ENCODE data around the gene FRMD4B.
A peak's percentile ranks its signal among the peaks of the same experiment; 100 is the strongest.

The FRMD4B gene

DNA sequence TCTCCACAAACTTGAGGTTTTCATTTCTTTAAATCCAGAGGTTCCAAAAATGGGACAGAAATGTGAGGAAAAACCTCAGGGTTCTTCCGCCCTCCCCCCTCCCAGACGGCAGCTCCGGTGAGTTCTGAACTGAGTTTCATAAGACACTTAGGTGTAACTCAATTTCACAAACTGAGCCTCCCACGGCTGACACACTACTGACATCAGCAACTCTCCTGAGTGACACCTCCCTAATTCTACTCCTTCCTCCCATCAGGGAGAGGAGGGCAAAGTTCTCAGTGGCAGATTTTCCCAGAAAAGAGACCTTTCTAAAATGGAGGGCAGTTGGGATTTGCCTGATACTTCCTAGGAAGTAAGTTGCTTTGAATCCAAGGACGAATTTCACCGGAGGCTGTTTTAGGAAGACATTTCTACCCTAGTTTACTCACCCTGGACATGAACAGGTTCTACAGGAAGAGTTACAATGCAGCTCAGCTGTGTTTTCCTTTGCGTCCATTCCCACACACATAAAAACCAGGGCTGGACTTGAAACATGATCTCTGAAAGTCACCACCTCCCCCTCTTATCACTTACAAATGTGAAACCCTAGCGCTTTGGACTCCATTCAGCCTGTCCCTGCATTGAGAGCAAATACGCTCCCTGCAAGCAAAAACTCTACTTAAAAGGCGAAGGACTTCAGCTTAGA lies 185.4 kb downstream of the FRMD4B start:
- no peak for DNase-seq (ENCODE audit: low read depth)

- DNase-seq (ENCODE audit: low read depth), result no peak
Observed at GRCh38 chr3:69199942-69200341, 185.9 kb downstream of the FRMD4B start.

GRCh38 chr3:69197922-69198530 lies 187.9 kb downstream of the FRMD4B start:
- peak; percentile 19 for DNase-seq (ENCODE audit: low read depth)

DNA sequence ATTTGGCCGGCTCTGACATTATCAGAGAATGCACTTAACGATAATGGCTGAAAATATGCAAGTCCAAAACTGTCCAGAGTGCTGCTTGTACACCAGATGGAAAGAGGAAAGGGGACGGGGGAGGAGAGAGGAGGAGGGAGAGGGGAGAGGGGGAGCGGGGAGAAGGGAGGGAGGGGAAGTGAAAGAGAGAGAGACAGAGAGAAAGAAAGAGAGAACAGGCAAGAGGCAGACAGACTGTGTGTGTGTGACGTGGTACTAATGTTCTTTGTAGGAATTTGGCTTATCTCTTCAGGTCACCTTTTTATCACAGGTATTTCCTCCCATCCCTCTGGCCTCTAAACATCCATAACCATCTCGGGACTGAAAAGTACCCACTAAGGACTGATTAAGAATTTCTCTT lies 188.4 kb downstream of the FRMD4B start:
- DNase-seq (ENCODE audit: low read depth), result no peak

GRCh38 chr3:69196876-69197275 lies 189.0 kb downstream of the FRMD4B start:
- DNase-seq (ENCODE audit: low read depth), result no peak

GRCh38 chr3:69194431-69195165 lies 191.3 kb downstream of the FRMD4B start:
- DNase-seq (ENCODE audit: low read depth), result no peak

GRCh38 chr3:69193749-69194148 lies 192.1 kb downstream of the FRMD4B start:
- DNase-seq (ENCODE audit: low read depth), result no peak

GRCh38 chr3:69191516-69191915 lies 194.4 kb downstream of the FRMD4B start:
- no peak for DNase-seq (ENCODE audit: low read depth)

- DNase-seq (ENCODE audit: low read depth), result no peak
Observed at GRCh38 chr3:69189487-69189886, 196.4 kb downstream of the FRMD4B start.

GRCh38 chr3:69186575-69187093 lies 199.3 kb downstream of the FRMD4B start:
- no peak for DNase-seq (ENCODE audit: low read depth)

DNA sequence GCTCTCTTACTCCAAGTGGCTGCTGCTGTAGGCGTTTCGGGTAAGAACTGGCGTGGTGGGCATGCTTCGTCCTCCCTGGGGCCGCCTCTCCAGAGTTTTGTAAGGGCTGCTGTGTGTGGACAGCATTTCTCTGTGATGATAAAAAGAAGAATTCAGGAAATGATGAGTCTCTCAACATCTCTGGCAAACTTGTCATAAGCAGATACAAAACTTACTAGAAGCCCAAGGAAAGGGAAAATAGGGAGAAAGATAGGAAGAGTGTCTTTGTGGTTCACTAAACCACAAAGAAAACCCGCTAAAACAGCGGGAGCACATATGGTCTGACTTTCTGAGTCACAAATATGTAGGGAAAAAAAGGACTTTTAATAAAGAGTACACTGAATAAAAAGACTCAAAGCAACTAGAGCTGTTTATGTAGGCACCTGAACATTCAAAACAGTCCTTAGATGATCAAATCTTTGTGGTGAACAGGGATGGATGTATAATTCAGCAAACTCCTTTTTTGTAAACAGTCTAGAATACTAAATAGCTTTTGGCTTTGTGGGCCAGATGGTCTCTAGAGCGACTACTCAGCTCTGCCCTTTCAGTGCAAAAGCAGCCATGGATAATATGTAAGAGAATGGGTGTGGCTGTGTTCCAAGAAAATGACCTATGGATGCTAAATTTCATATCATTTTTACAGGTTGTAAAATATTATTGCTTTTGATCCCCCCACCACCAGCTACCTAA lies 203.1 kb downstream of the FRMD4B start:
- no peak for DNase-seq (ENCODE audit: low read depth)

DNA sequence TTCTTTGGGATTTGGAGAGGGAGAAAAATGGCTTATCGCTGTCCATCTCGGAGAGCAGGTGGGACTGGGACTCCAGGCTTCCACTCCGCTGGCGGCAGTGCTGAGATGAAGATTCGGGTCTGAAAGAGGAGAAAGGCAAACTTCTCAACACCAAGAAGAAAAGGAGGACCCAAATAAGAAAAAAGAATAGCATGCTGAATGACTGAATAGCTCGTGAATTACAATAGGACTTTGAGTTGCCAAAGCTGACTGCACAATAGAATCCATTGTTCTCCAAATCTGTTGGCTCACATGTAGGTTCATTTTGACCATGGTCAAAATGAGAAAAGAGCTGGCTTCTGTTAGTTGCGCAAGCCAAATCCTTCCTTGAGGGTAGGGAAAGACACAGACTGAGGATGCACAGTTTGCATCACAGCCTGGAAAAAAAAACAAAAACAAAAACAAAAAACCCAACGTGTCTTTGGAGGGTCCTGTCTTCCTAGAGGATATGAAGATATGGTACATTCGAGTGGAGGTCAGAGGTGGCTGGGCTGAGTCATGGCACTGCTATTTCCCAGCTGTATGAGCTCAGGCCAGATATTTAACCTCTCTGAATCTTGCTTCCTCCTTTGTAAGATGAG lies 204.2 kb downstream of the FRMD4B start:
- no peak for DNase-seq (ENCODE audit: low read depth)

DNA sequence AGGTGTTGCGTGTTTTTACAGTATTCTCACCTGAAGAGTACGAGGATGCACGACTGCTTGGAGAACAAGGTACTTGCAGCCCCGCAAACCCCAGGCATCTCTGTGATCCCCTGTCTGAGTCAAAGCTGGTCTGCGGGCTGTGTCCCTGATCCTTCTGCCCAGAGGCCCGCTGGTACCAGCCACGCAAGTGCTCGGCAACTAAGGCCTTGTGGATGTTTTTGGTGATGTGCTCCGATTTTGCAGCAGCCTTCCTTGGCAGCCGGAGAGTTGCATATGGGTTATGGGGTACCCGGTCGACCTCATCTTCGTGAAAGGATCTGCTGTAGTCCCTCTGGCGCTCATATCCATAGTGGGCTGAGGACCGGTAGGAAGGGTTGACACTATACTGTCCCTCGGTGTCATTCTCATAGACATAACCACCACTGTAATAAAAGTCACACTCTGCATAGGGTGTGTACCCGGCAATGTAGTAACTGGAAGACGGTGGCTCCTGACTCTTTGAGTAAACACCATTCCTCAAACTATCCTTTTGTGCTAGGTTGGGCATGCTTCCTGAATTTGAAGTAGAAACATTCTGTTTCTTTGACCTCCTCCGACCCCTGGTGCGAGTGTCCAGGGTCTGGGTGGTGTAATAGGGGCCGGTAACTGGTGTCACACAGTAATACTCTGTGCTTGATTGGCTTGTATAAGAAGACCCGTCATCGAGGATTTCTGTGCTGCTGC lies 204.9 kb downstream of the FRMD4B start:
- no peak for DNase-seq (ENCODE audit: low read depth)

DNA sequence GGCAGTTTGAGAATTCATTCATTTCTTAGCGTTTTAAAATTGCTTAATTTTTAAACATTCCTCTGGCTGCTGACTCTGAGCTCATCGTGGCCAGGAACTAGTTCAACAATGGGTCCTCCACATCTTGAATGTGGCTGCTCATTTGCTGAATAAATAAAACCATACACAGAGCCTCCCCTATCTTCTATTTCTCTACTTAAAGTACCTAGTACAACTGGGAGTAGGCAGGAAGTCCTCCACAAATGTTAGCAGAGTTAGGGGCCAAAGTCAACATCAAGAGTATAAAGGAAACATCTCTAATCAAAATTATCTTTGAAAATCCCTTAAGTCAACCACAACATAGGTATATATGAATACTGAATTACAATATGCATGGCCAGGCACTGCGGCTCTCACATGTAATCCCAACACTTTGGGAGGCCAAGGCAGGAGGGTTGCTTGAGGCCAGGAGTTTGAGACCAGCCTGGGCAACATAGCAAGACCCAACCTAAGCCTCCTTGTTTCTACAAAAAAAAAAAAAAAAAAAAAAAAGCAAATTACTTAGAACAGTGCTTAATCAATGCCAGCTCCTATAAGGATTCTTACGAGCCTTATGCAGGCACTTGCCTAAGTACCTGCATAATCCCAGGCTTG lies 206.0 kb downstream of the FRMD4B start:
- no peak for DNase-seq (ENCODE audit: low read depth)

DNA sequence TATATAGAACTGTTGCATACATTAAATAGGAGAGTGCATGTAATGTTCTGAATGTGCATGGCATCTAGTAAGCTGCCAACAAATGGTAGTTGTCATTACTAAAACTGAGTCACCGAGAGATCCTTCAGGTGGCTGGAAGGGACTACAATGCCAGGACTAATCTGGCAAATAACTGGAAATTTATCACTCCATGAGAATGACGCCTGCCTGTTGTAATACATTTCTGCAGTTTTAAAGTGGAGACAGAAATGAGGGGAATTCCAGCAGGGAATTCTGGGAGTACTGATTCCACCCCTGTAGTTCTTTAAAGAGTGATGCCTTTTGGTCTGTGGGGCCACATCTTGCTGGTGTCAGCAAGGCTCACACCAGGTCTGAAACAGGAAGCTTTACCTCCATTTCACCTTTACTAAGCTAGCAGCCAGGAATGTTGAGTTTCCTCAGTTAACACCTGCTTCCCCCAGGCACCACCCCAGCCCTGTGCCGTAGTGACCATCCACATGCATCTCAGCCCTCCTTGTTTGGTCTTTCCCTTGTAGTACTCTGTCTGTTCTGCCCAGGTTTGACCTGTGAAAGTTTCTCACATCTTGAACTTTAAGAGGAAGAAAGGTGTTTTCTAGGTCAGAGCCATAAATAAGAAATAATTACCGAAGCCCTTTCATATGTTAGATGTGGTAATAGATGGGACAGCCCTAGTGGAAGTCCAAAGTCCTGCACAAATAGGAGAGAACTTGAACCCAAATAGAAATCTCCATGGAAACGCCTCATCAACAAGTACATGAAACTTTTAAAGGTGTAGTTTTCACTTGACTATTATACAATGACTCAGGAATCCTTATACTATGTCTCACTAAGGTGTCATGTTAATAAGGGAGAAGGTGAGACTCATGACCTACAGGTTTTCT lies 206.8 kb downstream of the FRMD4B start:
- DNase-seq (ENCODE audit: low read depth), result no peak

DNA sequence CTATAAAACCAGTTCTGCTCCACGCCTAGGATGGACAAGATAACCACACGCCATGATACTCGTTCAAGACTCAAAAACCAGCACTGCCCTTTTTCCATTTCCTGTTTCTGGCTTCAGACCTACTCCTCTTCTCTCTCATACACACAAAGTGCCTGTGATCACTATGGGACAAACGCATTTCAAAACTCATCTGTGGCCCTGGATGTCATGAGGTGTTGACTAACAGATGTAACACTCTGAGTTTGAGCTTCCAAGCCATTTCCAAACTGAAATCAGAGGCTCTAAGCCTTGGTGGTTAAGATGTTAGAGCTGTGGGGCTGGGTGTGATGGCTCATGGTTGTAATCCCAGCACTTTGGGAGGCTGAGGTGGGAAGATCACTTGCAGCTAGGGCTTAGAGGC lies 207.8 kb downstream of the FRMD4B start:
- no peak for DNase-seq (ENCODE audit: low read depth)

- DNase-seq (ENCODE audit: low read depth), result no peak
Observed at GRCh38 chr3:69174871-69175737, 210.8 kb downstream of the FRMD4B start.

DNA sequence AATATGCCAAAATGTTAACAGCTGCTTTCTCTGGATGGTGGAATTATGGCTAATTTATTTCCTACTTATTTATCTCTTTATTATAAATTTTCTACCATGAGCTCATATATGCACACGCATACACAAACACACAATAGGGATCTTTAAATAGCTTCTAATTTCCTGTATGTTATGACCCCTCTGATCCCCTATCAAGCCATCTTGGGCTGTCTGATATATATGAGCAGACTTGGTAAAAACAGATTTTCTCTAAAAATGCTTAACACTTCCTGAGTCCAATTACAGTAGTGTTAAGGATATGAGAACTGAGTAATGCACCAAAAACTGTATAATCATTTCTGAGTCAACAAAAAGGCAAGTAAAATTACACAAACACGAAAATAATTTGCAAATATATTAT lies 211.4 kb downstream of the FRMD4B start:
- no peak for DNase-seq (ENCODE audit: low read depth)

DNA sequence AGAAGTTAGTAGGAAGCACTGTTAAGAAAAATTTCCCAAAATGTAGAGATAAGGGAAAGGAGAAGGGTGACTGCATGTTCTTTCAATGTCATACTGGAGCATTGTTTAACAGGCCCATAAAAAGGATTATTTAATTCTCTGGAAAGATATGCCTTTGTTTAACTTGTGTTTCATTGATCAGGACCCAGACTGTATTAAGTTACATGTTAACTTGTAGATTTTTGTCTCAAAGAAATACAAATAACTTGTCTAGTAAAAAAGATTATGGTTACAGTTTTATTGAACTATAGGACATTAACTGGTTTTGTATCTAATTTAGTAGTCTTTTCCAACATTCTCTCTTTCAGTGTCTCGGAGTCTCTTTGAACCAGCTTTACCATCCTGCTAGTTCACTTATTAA lies 213.8 kb downstream of the FRMD4B start:
- DNase-seq (ENCODE audit: low read depth), result no peak

Data from stimulated activated CD8-positive, alpha-beta memory T cell treated with anti-CD3 and anti-CD28 coated beads, Interleukin-12 subunit alpha, Interleukin-12 subunit beta, amount 100 ng/mL, for 1 hour (primary cell).